ENCODE data around the gene MORN1.

Gene MORN1

GRCh38 chr1:2340918-2341254 is 50.5 kb downstream of the MORN1 start:
- Histone ChIP-seq H3K4me2 (ENCODE audit: low read length) (no peak overlapping the region), H3K36me3 (ENCODE audit: insufficient read depth, low read length) (no peaks in the 10 kb centered on the region), H3K9me3 (ENCODE audit: low read length) (no peaks in the 10 kb centered on the region), H3K9ac (ENCODE audit: low read length) (no peak overlapping the region), H3F3A (ENCODE audit: insufficient read depth, low read length) (no peaks in the 10 kb centered on the region), H4K20me1 (ENCODE audit: insufficient read depth, low read length) (no peaks in the 10 kb centered on the region), H3K79me2 (ENCODE audit: insufficient read depth, low read length) (no peaks in the 10 kb centered on the region), H3K4me1 (ENCODE audit: insufficient read depth, low read length, severe bottlenecking) (no peaks in the 10 kb centered on the region), H3K27me3 (ENCODE audit: insufficient read depth, low read length) (no peaks in the 10 kb centered on the region), H3K9me2 (ENCODE audit: low read depth, low read length) (no peaks in the 10 kb centered on the region), H3K27ac (ENCODE audit: low read depth, low read length, poor library complexity, severe bottlenecking) (no peak overlapping the region), H2AFZ (ENCODE audit: low read length) (no peak overlapping the region), H3K4me3 (ENCODE audit: low read depth, low read length, poor library complexity, severe bottlenecking) (no peak overlapping the region)
- TF ChIP-seq CTCF (IDR thresholded peaks at IDR 0.05; ENCODE audit: low read length) (no peak), EZH2 (IDR thresholded peaks at IDR 0.05; ENCODE audit: borderline replicate concordance, low read length) (no peak)

- H3K79me2 ChIP-seq (ENCODE audit: insufficient read depth, low read length), result no peaks in the 10 kb centered on the region
- H3K27ac ChIP-seq (ENCODE audit: low read depth, low read length, poor library complexity, severe bottlenecking), result no peak overlapping the region
- no peaks in the 10 kb centered on the region for H3K36me3 ChIP-seq (ENCODE audit: insufficient read depth, low read length)
- TF ChIP-seq CTCF (IDR thresholded peaks at IDR 0.05; ENCODE audit: low read length), result no peak
- no peak for TF ChIP-seq EZH2 (IDR thresholded peaks at IDR 0.05; ENCODE audit: borderline replicate concordance, low read length)
- no peaks in the 10 kb centered on the region for H4K20me1 ChIP-seq (ENCODE audit: insufficient read depth, low read length)
- no peak overlapping the region for H2AFZ ChIP-seq (ENCODE audit: low read length)
- no peaks in the 10 kb centered on the region for H3K4me1 ChIP-seq (ENCODE audit: insufficient read depth, low read length, severe bottlenecking)
- no peak overlapping the region for H3K4me2 ChIP-seq (ENCODE audit: low read length)
- no peaks in the 10 kb centered on the region for H3K27me3 ChIP-seq (ENCODE audit: insufficient read depth, low read length)
- no peak overlapping the region for H3K9ac ChIP-seq (ENCODE audit: low read length)
- no peak overlapping the region for H3K4me3 ChIP-seq (ENCODE audit: low read depth, low read length, poor library complexity, severe bottlenecking)
- H3K9me2 ChIP-seq (ENCODE audit: low read depth, low read length), result no peaks in the 10 kb centered on the region
- H3F3A ChIP-seq (ENCODE audit: insufficient read depth, low read length), result no peaks in the 10 kb centered on the region
- H3K9me3 ChIP-seq (ENCODE audit: low read length), result no peaks in the 10 kb centered on the region
Measured at GRCh38 chr1:2340086-2340917, 51.1 kb downstream of the MORN1 start.

GRCh38 chr1:2339206-2340085 is 51.9 kb downstream of the MORN1 start:
- H3K27ac ChIP-seq (ENCODE audit: low read depth, low read length, poor library complexity, severe bottlenecking), result no peak overlapping the region
- no peaks in the 10 kb centered on the region for H3F3A ChIP-seq (ENCODE audit: insufficient read depth, low read length)
- H3K36me3 ChIP-seq (ENCODE audit: insufficient read depth, low read length), result no peaks in the 10 kb centered on the region
- no peaks in the 10 kb centered on the region for H3K9me3 ChIP-seq (ENCODE audit: low read length)
- H3K27me3 ChIP-seq (ENCODE audit: insufficient read depth, low read length), result no peaks in the 10 kb centered on the region
- no peak overlapping the region for H3K4me3 ChIP-seq (ENCODE audit: low read depth, low read length, poor library complexity, severe bottlenecking)
- no peak overlapping the region for H3K4me2 ChIP-seq (ENCODE audit: low read length)
- H3K79me2 ChIP-seq (ENCODE audit: insufficient read depth, low read length), result no peaks in the 10 kb centered on the region
- H4K20me1 ChIP-seq (ENCODE audit: insufficient read depth, low read length), result no peaks in the 10 kb centered on the region
- H2AFZ ChIP-seq (ENCODE audit: low read length), result no peak overlapping the region
- H3K4me1 ChIP-seq (ENCODE audit: insufficient read depth, low read length, severe bottlenecking), result no peaks in the 10 kb centered on the region
- no peaks in the 10 kb centered on the region for H3K9me2 ChIP-seq (ENCODE audit: low read depth, low read length)
- no peak overlapping the region for H3K9ac ChIP-seq (ENCODE audit: low read length)
- TF ChIP-seq EZH2 (IDR thresholded peaks at IDR 0.05; ENCODE audit: borderline replicate concordance, low read length) (no peak), CTCF (IDR thresholded peaks at IDR 0.05; ENCODE audit: low read length) (no peak)

Data from OCI-LY1 (cell line).